ENCODE data around the gene MYL6B. TPM values are rescaled to one million over a fixed set of nuclear protein-coding genes. Genes with fewer than 3 reads are reported as not detected.

The MYL6B gene
- total RNA-seq, 2 donors from 2014 or later = 153 to 191 TPM

GRCh38 chr12:56146492-56147460 is 5.6 kb upstream of the MYL6B start:
- H3K4me1 ChIP-seq (ENCODE audit: control insufficient read depth, insufficient read depth, low read length) = no peaks in the 10 kb centered on the region
- H3K9ac ChIP-seq (ENCODE audit: extremely low read depth, low read length, poor library complexity, severe bottlenecking) = no peak overlapping the region
- no peaks in the 10 kb centered on the region for H3K27me3 ChIP-seq (ENCODE audit: control insufficient read depth, insufficient read depth, low read length, poor library complexity, severe bottlenecking)
- Mint-ChIP-seq H3K4me1 (peaks cover 5% of the 10 kb centered on the region), H3K27me3 (ENCODE audit: insufficient read depth) (no peaks in the 10 kb centered on the region), H3K4me3 (no peak overlapping the region), H3K27ac (no peak overlapping the region), H3K36me3 (ENCODE audit: low read depth) (peaks cover 36% of the 10 kb centered on the region), H3K9me3 (no peaks in the 10 kb centered on the region)
- H3K27ac ChIP-seq (ENCODE audit: low read depth, low read length) = no peak overlapping the region
- DNase-seq = no peak
- WGBS, 2 experiments (ENCODE audit: insufficient coverage in 1 of 2, insufficient read length in 1 of 2) = 91 to 95% methylated on average over 11 of the region's 13 CpGs
- TF ChIP-seq CTCF (conservative IDR thresholded peaks at IDR 0.05) = no peak
- peaks cover 37% of the 10 kb centered on the region for H3K36me3 ChIP-seq (ENCODE audit: control insufficient read depth, insufficient read depth, low read length)
- H3K4me3 ChIP-seq (ENCODE audit: low read length) = no peak overlapping the region
- no peaks in the 10 kb centered on the region for H3K9me3 ChIP-seq (ENCODE audit: control insufficient read depth, low read length)

GRCh38 chr12:56150563-56150962 is 1.8 kb upstream of the MYL6B start:
- Histone ChIP-seq H3K9me3 (ENCODE audit: control insufficient read depth, low read length) (no peaks in the 10 kb centered on the region), H3K4me3 (ENCODE audit: low read length) (no peak overlapping the region), H3K27me3 (ENCODE audit: control insufficient read depth, insufficient read depth, low read length, poor library complexity, severe bottlenecking) (no peaks in the 10 kb centered on the region), H3K4me1 (ENCODE audit: control insufficient read depth, insufficient read depth, low read length) (peaks cover 12% of the 10 kb centered on the region), H3K9ac (ENCODE audit: extremely low read depth, low read length, poor library complexity, severe bottlenecking) (no peak overlapping the region), H3K27ac (ENCODE audit: low read depth, low read length) (no peak overlapping the region), H3K36me3 (ENCODE audit: control insufficient read depth, insufficient read depth, low read length) (peaks cover 10% of the 10 kb centered on the region)
- no peak overlapping the region for H3K27ac Mint-ChIP-seq
- peaks cover 32% of the 10 kb centered on the region for H3K4me1 Mint-ChIP-seq
- no peak for DNase-seq
- no peaks in the 10 kb centered on the region for H3K27me3 Mint-ChIP-seq (ENCODE audit: insufficient read depth)
- H3K36me3 Mint-ChIP-seq (ENCODE audit: low read depth) = peaks cover 8% of the 10 kb centered on the region
- H3K9me3 Mint-ChIP-seq = no peaks in the 10 kb centered on the region
- no peak for TF ChIP-seq CTCF (conservative IDR thresholded peaks at IDR 0.05)
- H3K4me3 Mint-ChIP-seq = no peak overlapping the region
- 87 to 100% methylated on average over 1 to 3 of the region's 3 CpGs for WGBS, 2 experiments (ENCODE audit: insufficient coverage in 1 of 2, insufficient read length in 1 of 2)

- Histone ChIP-seq H3K9ac (ENCODE audit: extremely low read depth, low read length, poor library complexity, severe bottlenecking) (peak overlapping the region; percentile 78), H3K4me1 (ENCODE audit: control insufficient read depth, insufficient read depth, low read length) (peaks cover 12% of the 10 kb centered on the region), H3K4me3 (ENCODE audit: low read length) (peak overlapping the region; percentile 92), H3K36me3 (ENCODE audit: control insufficient read depth, insufficient read depth, low read length) (peaks cover 19% of the 10 kb centered on the region), H3K27me3 (ENCODE audit: control insufficient read depth, insufficient read depth, low read length, poor library complexity, severe bottlenecking) (no peaks in the 10 kb centered on the region), H3K27ac (ENCODE audit: low read depth, low read length) (peak overlapping the region; percentile 70), H3K9me3 (ENCODE audit: control insufficient read depth, low read length) (no peaks in the 10 kb centered on the region)
- 13 to 16% methylated on average over 5 to 12 of the region's 12 CpGs for WGBS, 2 experiments (ENCODE audit: insufficient coverage in 1 of 2, insufficient read length in 1 of 2)
- H3K27me3 Mint-ChIP-seq (ENCODE audit: insufficient read depth) = no peaks in the 10 kb centered on the region
- peak overlapping the region; percentile 95 for H3K27ac Mint-ChIP-seq
- DNase-seq = peak; percentile 93
- H3K9me3 Mint-ChIP-seq = no peaks in the 10 kb centered on the region
- H3K4me1 Mint-ChIP-seq = peaks cover 34% of the 10 kb centered on the region
- peak overlapping the region; percentile 85 for H3K4me3 Mint-ChIP-seq
- H3K36me3 Mint-ChIP-seq (ENCODE audit: low read depth) = peaks cover 12% of the 10 kb centered on the region
- peak; percentile 79 for TF ChIP-seq CTCF (conservative IDR thresholded peaks at IDR 0.05)
Measured at GRCh38 chr12:56151672-56152131, 685 bp upstream of the MYL6B start.
